PC-3 (cell line): ENCODE results near the gene ATP5PD. TPM values are rescaled to one million over a fixed set of nuclear protein-coding genes. Genes with fewer than 3 reads are reported as not detected.
"Not testable (repeated sequence)": the region's sequence is repeated elsewhere in the genome, so short reads cannot be mapped to it uniquely, and the experiment has no call there.

Experiments
- ATAC-seq: fragments of 200-7000 bp; cut with Tn5 transposase; 2 replicates; pipeline ENCODE4 v1.9.1; 2020; ENCODE audit warnings: mild to moderate bottlenecking, moderate library complexity
- BruUV-seq: library from RNA; stranded (reverse); fragments of 400-500 nt; replicated peaks from 2 replicates; lab custom pipeline; 2021; lab: Mats Ljungman, UMichigan
- CTCF ChIA-PET: fragments of 300-600 bp; sonication (Branson Sonifier 250); formaldehyde crosslinking; loops from one replicate; lab custom pipeline; 2022; ENCODE audit warnings: antibody characterized with exemption; lab: Charles Lee
- POLR2A ChIA-PET: fragments of 300-600 bp; sonication (Branson Sonifier 250); formaldehyde crosslinking; loops from one replicate; lab custom pipeline; 2022; ENCODE audit warnings: antibody characterized with exemption; ENCODE audit not compliant: unreplicated experiment; lab: Charles Lee
- DNase-seq: peaks from one replicate; pipeline ENCODE4 v3.0.0-alpha.2; 2015
- H2AFZ ChIP-seq: fragments of 300-600 bp; sonication (generic); 2 replicates; pipeline ENCODE4 v1.6.0; 2016; ENCODE audit warnings: antibody characterized with exemption, low read length
- H3F3A ChIP-seq: fragments of 300-600 bp; sonication (generic); one replicate; pipeline ENCODE4 v1.6.0; 2017; ENCODE audit warnings: antibody characterized with exemption, low read length, control low read depth, mild to moderate bottlenecking; ENCODE audit not compliant: unreplicated experiment
- H3K27ac ChIP-seq: fragments of 300-600 bp; sonication (generic); 2 replicates; pipeline ENCODE4 v1.5.1; 2016; ENCODE audit warnings: mild to moderate bottlenecking, low read length
- H3K27me3 ChIP-seq: fragments of 300-600 bp; sonication (generic); 2 replicates; pipeline ENCODE4 v1.6.1; 2016; ENCODE audit warnings: low read length, mixed read lengths
- H3K36me3 ChIP-seq: fragments of 300-600 bp; sonication (generic); 2 replicates; pipeline ENCODE4 v1.6.1; 2016; ENCODE audit warnings: low read depth, mixed run types, low read length, mixed read lengths
- H3K4me1 ChIP-seq: fragments of 300-600 bp; sonication (generic); 2 replicates; pipeline ENCODE4 v1.5.1; 2016; ENCODE audit warnings: low read length; ENCODE audit not compliant: insufficient read depth
- H3K4me2 ChIP-seq: fragments of 300-600 bp; sonication (generic); 2 replicates; pipeline ENCODE4 v1.6.0; 2016; ENCODE audit warnings: low read length
- H3K4me3 ChIP-seq: fragments of 300-600 bp; sonication (generic); 2 replicates; pipeline ENCODE4 v1.5.1; 2016; ENCODE audit warnings: mild to moderate bottlenecking, low read length, mixed read lengths
- H3K79me2 ChIP-seq: fragments of 300-600 bp; sonication (generic); 2 replicates; pipeline ENCODE4 v1.6.1; 2017; ENCODE audit warnings: low read length, mixed read lengths
- H3K9ac ChIP-seq: fragments of 300-600 bp; sonication (generic); 2 replicates; pipeline ENCODE4 v1.6.0; 2016; ENCODE audit warnings: mild to moderate bottlenecking, low read length
- H3K9me2 ChIP-seq: fragments of 300-600 bp; sonication (generic); replicated peaks from 2 replicates; pipeline ENCODE4 v1.6.1; 2016; ENCODE audit warnings: mixed run types, low read length, mixed read lengths
- H3K9me3 ChIP-seq: fragments of 300-600 bp; sonication (generic); 2 replicates; pipeline ENCODE4 v1.6.1; 2016; ENCODE audit warnings: low read length, mixed read lengths
- H4K20me1 ChIP-seq: fragments of 300-600 bp; sonication (generic); 2 replicates; pipeline ENCODE4 v1.6.1; 2016; ENCODE audit warnings: low read length, mixed read lengths
- EZH2 ChIP-seq: fragments of 300-600 bp; sonication (generic); IDR thresholded peaks from one replicate; pipeline ENCODE4 v1.6.1; 2017; ENCODE audit warnings: antibody characterized with exemption, mild to moderate bottlenecking, low read length; ENCODE audit not compliant: unreplicated experiment
- EZH2phosphoT487 ChIP-seq: fragments of 300-600 bp; sonication (generic); IDR thresholded peaks from 2 replicates; pipeline ENCODE4 v1.6.1; 2018; ENCODE audit warnings: mild to moderate bottlenecking, antibody characterized with exemption, low read length, borderline replicate concordance
- intact Hi-C: fragments of 100-400 bp; cut with micrococcal nuclease; formaldehyde crosslinking; loops from 2 replicates; pipeline ENCODE4 v1.9.0; 2023
- total RNA-seq: library from RNA; depleted of rRNA; stranded (reverse); fragments of >200 nt; gene quantifications from 2 replicates; pipeline ENCODE4 v1.2.3, GENCODE V29; 2014
- TF ChIP-seq, protein P1 (sequence below): fragments of 300-600 bp; sonication (generic); conservative IDR thresholded peaks from 2 replicates; pipeline ENCODE4 v1.5.1; 2017; ENCODE audit warnings: antibody characterized with exemption, low read depth, mild to moderate bottlenecking, low read length

Gene ATP5PD
- total RNA-seq, 1 experiment from 2014 or later = 361 TPM

DNA sequence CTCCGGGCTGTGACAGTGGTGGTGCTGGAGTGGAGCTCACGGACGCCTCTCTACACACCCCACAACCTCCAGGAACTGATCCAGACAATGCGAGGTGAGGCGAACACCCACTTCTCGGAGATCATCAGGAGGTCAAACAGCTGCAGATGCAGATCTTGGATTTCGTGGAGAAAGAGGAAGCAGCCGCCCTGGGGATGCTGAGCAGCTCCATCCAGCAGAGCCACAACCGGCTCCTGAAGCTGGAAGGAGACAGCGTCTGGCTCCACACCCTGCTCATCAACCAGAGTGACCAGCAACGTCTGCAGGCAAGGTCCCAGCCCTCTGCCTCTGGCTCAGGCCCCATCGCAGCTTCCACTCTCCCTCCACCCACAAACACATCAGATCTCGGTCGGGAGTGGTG is 27.8 kb upstream of the ATP5PD start:
- Histone ChIP-seq H3K4me3 (no peak overlapping the region), H3K27me3 (no peaks in the 10 kb centered on the region), H3K27ac (no peak overlapping the region), H3K9ac (no peak overlapping the region), H2AFZ (no peak overlapping the region), H3K36me3 (no peaks in the 10 kb centered on the region), H3K79me2 (no peaks in the 10 kb centered on the region), H3K4me1 (peaks cover 20% of the 10 kb centered on the region), H4K20me1 (no peaks in the 10 kb centered on the region), H3K9me3 (no peaks in the 10 kb centered on the region), H3F3A (peaks cover 5% of the 10 kb centered on the region), H3K9me2 (no peaks in the 10 kb centered on the region), H3K4me2 (no peak overlapping the region)
- DNase-seq (no peak), ATAC-seq (no peak)
- ChIA-PET CTCF (interaction anchor here (0.7 kb wide), 1 partner anchor 97 kb away, joined by 9 read pairs; no protein-coding TSS in a partner anchor), POLR2A (no interaction called here)
- TF ChIP-seq, protein P1, sequence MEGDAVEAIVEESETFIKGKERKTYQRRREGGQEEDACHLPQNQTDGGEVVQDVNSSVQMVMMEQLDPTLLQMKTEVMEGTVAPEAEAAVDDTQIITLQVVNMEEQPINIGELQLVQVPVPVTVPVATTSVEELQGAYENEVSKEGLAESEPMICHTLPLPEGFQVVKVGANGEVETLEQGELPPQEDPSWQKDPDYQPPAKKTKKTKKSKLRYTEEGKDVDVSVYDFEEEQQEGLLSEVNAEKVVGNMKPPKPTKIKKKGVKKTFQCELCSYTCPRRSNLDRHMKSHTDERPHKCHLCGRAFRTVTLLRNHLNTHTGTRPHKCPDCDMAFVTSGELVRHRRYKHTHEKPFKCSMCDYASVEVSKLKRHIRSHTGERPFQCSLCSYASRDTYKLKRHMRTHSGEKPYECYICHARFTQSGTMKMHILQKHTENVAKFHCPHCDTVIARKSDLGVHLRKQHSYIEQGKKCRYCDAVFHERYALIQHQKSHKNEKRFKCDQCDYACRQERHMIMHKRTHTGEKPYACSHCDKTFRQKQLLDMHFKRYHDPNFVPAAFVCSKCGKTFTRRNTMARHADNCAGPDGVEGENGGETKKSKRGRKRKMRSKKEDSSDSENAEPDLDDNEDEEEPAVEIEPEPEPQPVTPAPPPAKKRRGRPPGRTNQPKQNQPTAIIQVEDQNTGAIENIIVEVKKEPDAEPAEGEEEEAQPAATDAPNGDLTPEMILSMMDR = no peak
- TF ChIP-seq EZH2phosphoT487 = no peak
- no peak for TF ChIP-seq EZH2
- intact Hi-C loops = no loop called here
- BruUV-seq = no TSS peak

DNA sequence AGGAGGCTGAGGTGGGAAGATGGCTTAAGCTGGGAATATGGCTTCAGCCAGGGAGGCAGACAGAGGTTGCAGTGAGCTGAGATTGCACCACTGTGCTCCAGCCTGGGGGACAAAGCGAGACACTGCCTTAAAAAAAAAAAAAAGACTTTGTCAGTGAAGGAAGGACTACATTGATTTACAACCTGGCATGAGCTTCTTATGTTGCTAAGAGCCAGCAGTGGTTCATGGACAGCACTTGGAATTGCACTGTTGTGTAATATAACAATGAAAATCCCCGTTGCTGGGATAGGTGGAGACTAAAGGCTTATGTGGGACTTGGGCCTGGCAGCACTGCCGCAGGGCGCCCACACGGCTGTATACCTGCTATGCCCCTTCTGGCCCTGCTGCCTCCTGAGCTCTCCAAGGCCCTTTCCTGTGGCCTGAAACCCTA is 26.9 kb upstream of the ATP5PD start:
- H3K4me3 ChIP-seq = no peak overlapping the region
- POLR2A ChIA-PET = interaction anchor here (0.6 to 0.7 kb wide), 3 partner anchors 40 to 241 kb away, joined by 3 to 5 read pairs (median 3); no protein-coding TSS in a partner anchor
- no peaks in the 10 kb centered on the region for H3K36me3 ChIP-seq
- ATAC-seq = no peak
- no peaks in the 10 kb centered on the region for H3K9me3 ChIP-seq
- no peaks in the 10 kb centered on the region for H3K79me2 ChIP-seq
- intact Hi-C loops = no loop called here
- no peaks in the 10 kb centered on the region for H4K20me1 ChIP-seq
- no peak for DNase-seq
- H3K4me1 ChIP-seq = peaks cover 11% of the 10 kb centered on the region
- no peaks in the 10 kb centered on the region for H3K9me2 ChIP-seq
- no peaks in the 10 kb centered on the region for H3F3A ChIP-seq
- H3K27ac ChIP-seq = no peak overlapping the region
- CTCF ChIA-PET = interaction anchor here (0.5 to 0.7 kb wide), 2 partner anchors 23 to 133 kb away, joined by 4 to 7 read pairs; no protein-coding TSS in a partner anchor
- no peaks in the 10 kb centered on the region for H3K27me3 ChIP-seq
- H3K9ac ChIP-seq = no peak overlapping the region
- H2AFZ ChIP-seq = no peak overlapping the region
- H3K4me2 ChIP-seq = no peak overlapping the region
- BruUV-seq = no TSS peak
- TF ChIP-seq, protein P1 = no peak
- TF ChIP-seq EZH2phosphoT487 (no peak), EZH2 (no peak)

DNA sequence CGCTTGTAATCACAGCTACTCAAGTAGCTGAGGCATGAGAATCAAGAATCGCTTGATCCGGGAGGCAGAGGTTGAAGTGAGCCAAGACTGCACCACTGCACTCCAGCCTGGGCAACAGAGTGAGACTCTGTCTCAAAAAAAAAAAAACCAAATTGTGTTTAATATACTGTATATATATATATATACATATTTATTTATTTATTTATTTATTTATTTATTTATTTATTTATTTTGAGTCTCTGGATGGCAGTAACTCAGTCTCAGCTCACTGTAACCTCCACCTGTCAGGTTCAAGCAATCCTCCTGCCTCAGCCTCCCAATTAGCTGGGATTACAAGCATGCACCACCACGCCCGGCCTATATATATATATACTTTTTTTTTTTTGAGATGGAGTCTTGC is 26.1 kb upstream of the ATP5PD start:
- H2AFZ ChIP-seq, H3K9ac ChIP-seq, H3K4me1 ChIP-seq, H3F3A ChIP-seq, H3K79me2 ChIP-seq, DNase-seq, POLR2A ChIA-PET, H3K36me3 ChIP-seq, H3K9me2 ChIP-seq, BruUV-seq, intact Hi-C loops, H3K27ac ChIP-seq, ATAC-seq, H3K4me2 ChIP-seq, H3K27me3 ChIP-seq, CTCF ChIA-PET, H4K20me1 ChIP-seq, H3K9me3 ChIP-seq, H3K4me3 ChIP-seq: not testable (repeated sequence)

DNA sequence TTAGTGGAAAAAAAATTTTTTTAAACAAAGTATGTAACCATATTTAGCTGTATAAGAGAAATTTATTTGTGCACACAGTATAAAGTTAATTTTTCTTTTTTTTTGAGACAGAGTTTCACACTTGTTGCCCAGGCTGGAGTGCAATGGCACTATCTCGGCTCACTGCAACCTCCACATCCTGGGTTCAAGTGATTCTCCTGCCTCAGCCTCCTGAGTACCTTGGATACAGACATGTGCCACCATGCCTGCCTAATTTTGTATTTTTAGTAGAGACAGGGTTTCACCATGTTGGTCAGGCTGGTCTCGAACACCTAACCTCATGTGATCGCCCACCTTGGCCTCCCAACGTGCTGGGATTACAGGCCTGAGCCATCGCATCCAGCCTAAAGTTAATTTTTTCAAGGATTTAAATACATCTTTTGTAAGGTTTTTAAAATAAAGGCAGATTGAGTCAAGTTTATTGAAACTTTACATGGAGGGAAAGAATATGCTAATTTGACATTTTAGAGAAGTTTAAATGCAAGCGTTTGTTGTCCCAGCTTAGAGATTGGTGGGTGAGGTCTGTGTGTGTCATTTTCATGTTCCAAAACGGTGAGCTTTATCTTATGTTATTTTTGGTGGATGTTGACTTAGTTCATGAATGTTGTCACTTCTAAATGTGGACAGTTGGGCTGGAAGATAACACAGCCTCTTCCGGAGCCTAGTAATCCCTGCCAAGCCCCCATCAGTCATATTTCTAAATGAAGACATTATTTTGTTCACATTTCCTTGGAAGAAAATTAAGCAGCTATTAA is 24.9 kb upstream of the ATP5PD start:
- H3K4me2 ChIP-seq, H3K79me2 ChIP-seq, H3F3A ChIP-seq, intact Hi-C loops, ATAC-seq, H3K27ac ChIP-seq, H3K9me2 ChIP-seq, BruUV-seq, H3K27me3 ChIP-seq, H3K4me1 ChIP-seq, POLR2A ChIA-PET, H3K9me3 ChIP-seq, H3K36me3 ChIP-seq, DNase-seq, H3K9ac ChIP-seq, H4K20me1 ChIP-seq, H3K4me3 ChIP-seq, H2AFZ ChIP-seq: not testable (repeated sequence)
- CTCF ChIA-PET = interaction anchor here (0.6 kb wide), 1 partner anchor 33 kb away, joined by 6 read pairs; no protein-coding TSS in a partner anchor
